Ishikawa (cell line): ENCODE measurements around the gene MAP3K5.

Experiments
- CEBPB ChIP-seq: IDR thresholded peaks from 2 replicates; pipeline ENCODE4 v1.6.1; 2012
- CREB1 ChIP-seq: IDR thresholded peaks from 2 replicates; pipeline ENCODE4 v1.6.1; 2012; ENCODE audit warnings: low read depth
- EGR1 ChIP-seq: IDR thresholded peaks from 2 replicates; pipeline ENCODE4 v1.6.1; 2012
- EP300 ChIP-seq: IDR thresholded peaks from 2 replicates; pipeline ENCODE4 v1.6.1; 2012; ENCODE audit warnings: borderline replicate concordance
- FOXM1 ChIP-seq: IDR thresholded peaks from 2 replicates; pipeline ENCODE4 v1.6.1; 2012; ENCODE audit warnings: low read depth, borderline replicate concordance
- NFIC ChIP-seq: IDR thresholded peaks from 2 replicates; pipeline ENCODE4 v1.6.1; 2012
- RAD21 ChIP-seq: IDR thresholded peaks from 2 replicates; pipeline ENCODE4 v1.6.1; 2012; ENCODE audit warnings: low read depth
- TAF1 ChIP-seq: IDR thresholded peaks from 2 replicates; pipeline ENCODE4 v1.6.1; 2012; ENCODE audit warnings: low read depth, mild to moderate bottlenecking
- TCF12 ChIP-seq: IDR thresholded peaks from 2 replicates; pipeline ENCODE4 v1.6.1; 2012; ENCODE audit warnings: low read depth
- TEAD4 ChIP-seq: IDR thresholded peaks from 2 replicates; pipeline ENCODE4 v1.6.1; 2012
- USF1 ChIP-seq: IDR thresholded peaks from 2 replicates; pipeline ENCODE4 v1.6.1; 2012
- YY1 ChIP-seq: IDR thresholded peaks from 2 replicates; pipeline ENCODE4 v1.6.1; 2012; ENCODE audit warnings: low read depth
- ZBTB7A ChIP-seq: IDR thresholded peaks from 2 replicates; pipeline ENCODE4 v1.6.1; 2012; ENCODE audit warnings: low read depth
- TF ChIP-seq, protein P1 (sequence below): IDR thresholded peaks from 2 replicates; pipeline ENCODE4 v1.6.1; 2012
- TF ChIP-seq, protein P2 (sequence below): IDR thresholded peaks from 2 replicates; pipeline ENCODE4 v1.6.1; 2012; ENCODE audit warnings: low read depth, mild to moderate bottlenecking

The MAP3K5 gene

GRCh38 chr6:136614994-136615393 is 177.3 kb downstream of the MAP3K5 start:
- no peak for TF ChIP-seq TCF12
- TF ChIP-seq, protein P1, sequence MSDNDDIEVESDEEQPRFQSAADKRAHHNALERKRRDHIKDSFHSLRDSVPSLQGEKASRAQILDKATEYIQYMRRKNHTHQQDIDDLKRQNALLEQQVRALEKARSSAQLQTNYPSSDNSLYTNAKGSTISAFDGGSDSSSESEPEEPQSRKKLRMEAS, result no peak
- TF ChIP-seq FOXM1, result no peak
- no peak for TF ChIP-seq EP300
- no peak for TF ChIP-seq TEAD4
- TF ChIP-seq, protein P2, sequence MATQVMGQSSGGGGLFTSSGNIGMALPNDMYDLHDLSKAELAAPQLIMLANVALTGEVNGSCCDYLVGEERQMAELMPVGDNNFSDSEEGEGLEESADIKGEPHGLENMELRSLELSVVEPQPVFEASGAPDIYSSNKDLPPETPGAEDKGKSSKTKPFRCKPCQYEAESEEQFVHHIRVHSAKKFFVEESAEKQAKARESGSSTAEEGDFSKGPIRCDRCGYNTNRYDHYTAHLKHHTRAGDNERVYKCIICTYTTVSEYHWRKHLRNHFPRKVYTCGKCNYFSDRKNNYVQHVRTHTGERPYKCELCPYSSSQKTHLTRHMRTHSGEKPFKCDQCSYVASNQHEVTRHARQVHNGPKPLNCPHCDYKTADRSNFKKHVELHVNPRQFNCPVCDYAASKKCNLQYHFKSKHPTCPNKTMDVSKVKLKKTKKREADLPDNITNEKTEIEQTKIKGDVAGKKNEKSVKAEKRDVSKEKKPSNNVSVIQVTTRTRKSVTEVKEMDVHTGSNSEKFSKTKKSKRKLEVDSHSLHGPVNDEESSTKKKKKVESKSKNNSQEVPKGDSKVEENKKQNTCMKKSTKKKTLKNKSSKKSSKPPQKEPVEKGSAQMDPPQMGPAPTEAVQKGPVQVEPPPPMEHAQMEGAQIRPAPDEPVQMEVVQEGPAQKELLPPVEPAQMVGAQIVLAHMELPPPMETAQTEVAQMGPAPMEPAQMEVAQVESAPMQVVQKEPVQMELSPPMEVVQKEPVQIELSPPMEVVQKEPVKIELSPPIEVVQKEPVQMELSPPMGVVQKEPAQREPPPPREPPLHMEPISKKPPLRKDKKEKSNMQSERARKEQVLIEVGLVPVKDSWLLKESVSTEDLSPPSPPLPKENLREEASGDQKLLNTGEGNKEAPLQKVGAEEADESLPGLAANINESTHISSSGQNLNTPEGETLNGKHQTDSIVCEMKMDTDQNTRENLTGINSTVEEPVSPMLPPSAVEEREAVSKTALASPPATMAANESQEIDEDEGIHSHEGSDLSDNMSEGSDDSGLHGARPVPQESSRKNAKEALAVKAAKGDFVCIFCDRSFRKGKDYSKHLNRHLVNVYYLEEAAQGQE, result no peak
- no peak for TF ChIP-seq USF1
- TF ChIP-seq TAF1, result no peak
- no peak for TF ChIP-seq YY1
- TF ChIP-seq EGR1, result no peak
- no peak for TF ChIP-seq CREB1
- no peak for TF ChIP-seq CEBPB
- TF ChIP-seq ZBTB7A, result no peak
- TF ChIP-seq RAD21, result no peak
- no peak for TF ChIP-seq NFIC

DNA sequence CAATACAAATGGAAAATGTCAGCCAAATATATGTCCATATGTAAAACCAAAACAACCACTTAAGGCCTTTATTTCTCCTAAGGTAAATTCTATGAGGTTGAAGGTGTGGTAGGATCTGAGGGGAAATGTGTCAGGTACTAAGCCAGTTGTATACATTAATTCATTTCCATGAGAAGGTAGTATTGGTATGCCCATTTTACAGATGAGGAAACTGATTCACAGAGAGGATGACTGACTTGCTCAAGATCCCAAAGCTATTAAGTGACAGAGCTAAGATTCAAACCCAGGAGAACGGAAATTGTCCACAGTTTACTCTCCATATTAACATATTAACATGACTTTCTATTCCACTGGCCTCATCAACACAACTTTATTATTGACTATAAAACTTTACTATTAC is 177.9 kb downstream of the MAP3K5 start:
- TF ChIP-seq TAF1 (no peak), RAD21 (no peak), CEBPB (no peak)

DNA sequence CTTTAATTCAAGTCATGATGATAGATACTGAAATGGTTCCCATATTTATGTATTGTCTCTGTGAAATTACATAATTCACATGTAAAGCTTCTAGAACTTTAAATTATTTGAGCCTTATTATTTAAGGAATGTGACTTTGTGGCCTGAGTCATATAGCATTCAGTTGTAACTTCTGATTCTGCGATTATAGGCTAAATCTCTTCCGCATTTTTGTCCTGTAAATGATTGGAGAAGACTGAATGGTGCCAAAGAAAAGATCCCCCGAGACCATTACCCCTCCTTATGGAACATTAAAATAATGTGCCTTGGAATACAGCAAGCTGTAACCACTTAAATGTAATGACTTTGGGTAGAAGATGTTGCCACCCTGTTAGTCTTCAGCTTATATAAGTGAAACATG is 178.8 kb downstream of the MAP3K5 start:
- TF ChIP-seq ZBTB7A (no peak), EP300 (no peak), CREB1 (no peak), RAD21 (no peak), TEAD4 (no peak), NFIC (no peak), USF1 (no peak), FOXM1 (no peak), TCF12 (no peak), YY1 (no peak), TAF1 (no peak), CEBPB (no peak), EGR1 (no peak)
- TF ChIP-seq, protein P1, result no peak
- TF ChIP-seq, protein P2, result no peak

GRCh38 chr6:136612666-136613389 is 179.4 kb downstream of the MAP3K5 start:
- TF ChIP-seq RAD21, result no peak
- TF ChIP-seq EP300, result no peak
- TF ChIP-seq CEBPB, result no peak
- no peak for TF ChIP-seq EGR1
- no peak for TF ChIP-seq FOXM1
- TF ChIP-seq, protein P1, result no peak
- no peak for TF ChIP-seq TAF1
- no peak for TF ChIP-seq TEAD4
- TF ChIP-seq TCF12, result no peak
- no peak for TF ChIP-seq USF1
- TF ChIP-seq NFIC, result no peak

DNA sequence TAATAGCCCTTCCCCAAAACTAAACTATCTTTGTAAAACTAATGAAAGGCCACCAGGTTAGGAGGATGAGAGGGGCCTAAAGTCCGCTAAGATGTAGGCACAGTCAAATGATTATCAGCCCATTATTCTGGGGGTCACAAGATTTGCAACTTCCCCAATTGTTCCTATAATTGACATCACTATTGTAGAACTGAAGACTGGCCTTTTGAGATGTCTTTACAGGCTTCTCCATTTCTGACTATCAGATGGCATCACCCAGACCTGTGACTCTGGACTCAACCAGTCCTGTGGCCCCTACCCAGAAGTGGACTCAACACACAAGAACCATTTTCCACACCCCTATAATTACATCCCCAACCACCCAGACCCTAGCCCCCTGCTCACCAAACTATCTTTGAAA is 180.5 kb downstream of the MAP3K5 start:
- no peak for TF ChIP-seq YY1
- no peak for TF ChIP-seq TEAD4
- TF ChIP-seq, protein P2, result no peak
- TF ChIP-seq FOXM1, result no peak
- no peak for TF ChIP-seq NFIC
- no peak for TF ChIP-seq CREB1
- no peak for TF ChIP-seq CEBPB
- TF ChIP-seq USF1, result no peak
- no peak for TF ChIP-seq TCF12
- TF ChIP-seq EP300, result no peak
- TF ChIP-seq, protein P1, result no peak
- TF ChIP-seq EGR1, result no peak
- TF ChIP-seq ZBTB7A, result no peak
- no peak for TF ChIP-seq RAD21
- no peak for TF ChIP-seq TAF1
